Measurements from ENCODE around the gene GRIN2C.

DNA sequence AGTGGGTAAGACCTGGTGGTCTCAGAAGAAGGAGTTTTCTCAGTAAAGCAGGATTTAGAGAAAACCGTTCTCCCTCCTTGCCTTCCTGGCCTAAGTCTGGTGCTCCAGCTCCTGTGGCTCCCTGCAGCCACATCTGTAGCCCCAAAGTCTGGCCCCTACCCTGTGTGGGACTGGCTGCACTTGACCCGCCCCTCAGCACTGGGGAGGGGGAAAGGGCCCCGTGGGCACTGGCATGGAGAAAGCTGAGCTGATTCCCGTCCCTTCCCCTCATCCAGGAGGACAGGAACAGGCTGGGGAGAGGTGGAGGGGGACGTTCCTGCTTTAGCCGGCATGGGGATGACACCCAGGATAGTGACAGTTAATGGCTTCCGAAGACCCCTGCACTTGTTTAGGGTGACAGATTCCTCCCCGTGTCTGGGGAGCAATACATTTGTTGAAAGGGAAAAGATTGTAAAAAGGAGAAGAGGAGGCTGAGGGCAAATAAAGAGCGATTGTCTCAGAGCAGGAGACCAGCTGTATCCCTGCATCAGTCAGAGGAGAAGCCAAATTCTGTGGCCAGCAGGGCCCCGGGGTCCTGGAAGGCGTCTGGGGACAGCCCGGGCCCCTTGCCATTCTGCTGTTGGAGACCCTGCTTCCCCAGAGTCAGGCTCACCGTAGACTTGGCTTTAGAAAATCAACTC is 37.9 kb downstream of the GRIN2C start:
- no peak for TF ChIP-seq POLR2A (IDR thresholded peaks at IDR 0.05; ENCODE audit: low read depth)
- TF ChIP-seq, protein P1, sequence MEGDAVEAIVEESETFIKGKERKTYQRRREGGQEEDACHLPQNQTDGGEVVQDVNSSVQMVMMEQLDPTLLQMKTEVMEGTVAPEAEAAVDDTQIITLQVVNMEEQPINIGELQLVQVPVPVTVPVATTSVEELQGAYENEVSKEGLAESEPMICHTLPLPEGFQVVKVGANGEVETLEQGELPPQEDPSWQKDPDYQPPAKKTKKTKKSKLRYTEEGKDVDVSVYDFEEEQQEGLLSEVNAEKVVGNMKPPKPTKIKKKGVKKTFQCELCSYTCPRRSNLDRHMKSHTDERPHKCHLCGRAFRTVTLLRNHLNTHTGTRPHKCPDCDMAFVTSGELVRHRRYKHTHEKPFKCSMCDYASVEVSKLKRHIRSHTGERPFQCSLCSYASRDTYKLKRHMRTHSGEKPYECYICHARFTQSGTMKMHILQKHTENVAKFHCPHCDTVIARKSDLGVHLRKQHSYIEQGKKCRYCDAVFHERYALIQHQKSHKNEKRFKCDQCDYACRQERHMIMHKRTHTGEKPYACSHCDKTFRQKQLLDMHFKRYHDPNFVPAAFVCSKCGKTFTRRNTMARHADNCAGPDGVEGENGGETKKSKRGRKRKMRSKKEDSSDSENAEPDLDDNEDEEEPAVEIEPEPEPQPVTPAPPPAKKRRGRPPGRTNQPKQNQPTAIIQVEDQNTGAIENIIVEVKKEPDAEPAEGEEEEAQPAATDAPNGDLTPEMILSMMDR (IDR thresholded peaks at IDR 0.05) = no peak
- no peak for TF ChIP-seq POLR2AphosphoS5 (IDR thresholded peaks at IDR 0.05)
- no peak for TF ChIP-seq EP300 (IDR thresholded peaks at IDR 0.05)

All from esophagus muscularis mucosa (tissue), 4 donors.